Loucy (cell line): ENCODE results near the gene CAP2.

Experiments used
- H2AFZ ChIP-seq: fragments of 200-600 bp; sonication (generic); 2 replicates; pipeline ENCODE4 v1.6.0; 2016; ENCODE audit warnings: antibody characterized with exemption, mild to moderate bottlenecking, low read length, moderate library complexity
- H3F3A ChIP-seq: fragments of 200-600 bp; 2 replicates; pipeline ENCODE4 v1.6.0; 2016; ENCODE audit warnings: antibody characterized with exemption, low read depth, mild to moderate bottlenecking
- H3K27me3 ChIP-seq: fragments of 200-600 bp; sonication (generic); 2 replicates; pipeline ENCODE4 v1.6.1; 2014; ENCODE audit warnings: low read length, mild to moderate bottlenecking; ENCODE audit not compliant: insufficient read depth, poor library complexity, severe bottlenecking
- H3K36me3 ChIP-seq: fragments of 200-600 bp; sonication (generic); 2 replicates; pipeline ENCODE4 v1.6.1; 2016; ENCODE audit warnings: low read length; ENCODE audit not compliant: insufficient read depth
- H3K4me1 ChIP-seq: fragments of 200-600 bp; sonication (generic); 2 replicates; pipeline ENCODE4 v1.5.1; 2014; ENCODE audit warnings: low read length, mild to moderate bottlenecking; ENCODE audit not compliant: insufficient read depth, poor library complexity, severe bottlenecking
- H3K4me2 ChIP-seq: fragments of 200-600 bp; sonication (generic); 2 replicates; pipeline ENCODE4 v1.6.0; 2014; ENCODE audit warnings: antibody characterized with exemption, low read length, low read depth, mild to moderate bottlenecking; ENCODE audit not compliant: poor library complexity, severe bottlenecking
- H3K4me3 ChIP-seq: fragments of 200-600 bp; sonication (generic); 2 replicates; pipeline ENCODE4 v1.5.1; 2014; ENCODE audit warnings: low read length, mild to moderate bottlenecking, mixed read lengths; ENCODE audit not compliant: poor library complexity, severe bottlenecking
- H3K79me2 ChIP-seq: fragments of 200-600 bp; sonication (generic); 2 replicates; pipeline ENCODE4 v1.6.1; 2014; ENCODE audit warnings: low read length; ENCODE audit not compliant: insufficient read depth
- H3K9ac ChIP-seq: fragments of 200-600 bp; sonication (generic); 2 replicates; pipeline ENCODE4 v1.6.0; 2014; ENCODE audit warnings: mild to moderate bottlenecking, low read depth, low read length, moderate library complexity; ENCODE audit not compliant: poor library complexity, severe bottlenecking
- H3K9me2 ChIP-seq: fragments of 200-600 bp; sonication (generic); replicated peaks from 2 replicates; pipeline ENCODE4 v1.6.1; 2016; ENCODE audit warnings: low read depth, low read length, mixed read lengths
- H3K9me3 ChIP-seq: fragments of 200-600 bp; sonication (generic); 2 replicates; pipeline ENCODE4 v1.6.1; 2014; ENCODE audit warnings: mild to moderate bottlenecking, antibody characterized with exemption, low read length, low read depth; ENCODE audit not compliant: insufficient read depth
- H4K20me1 ChIP-seq: fragments of 200-600 bp; sonication (generic); 2 replicates; pipeline ENCODE4 v1.6.0; 2014; ENCODE audit warnings: antibody characterized with exemption, low read length, mild to moderate bottlenecking; ENCODE audit not compliant: insufficient read depth, poor library complexity, severe bottlenecking
- CTCF ChIP-seq: fragments of 200-600 bp; sonication (generic); conservative IDR thresholded peaks from 2 replicates; pipeline ENCODE4 v1.5.1; 2014; ENCODE audit warnings: mild to moderate bottlenecking, antibody characterized with exemption, low read length
- EZH2phosphoT487 ChIP-seq: fragments of 200-600 bp; IDR thresholded peaks from 2 replicates; pipeline ENCODE4 v1.6.1; 2018; ENCODE audit warnings: antibody characterized with exemption, mild to moderate bottlenecking, moderate library complexity, borderline replicate concordance

Gene CAP2

GRCh38 chr6:17355404-17355774, 38.0 kb upstream of the CAP2 start:
- TF ChIP-seq EZH2phosphoT487 (no peak), CTCF (no peak)
- H3K27me3 ChIP-seq, result no peaks in the 10 kb centered on the region
- no peaks in the 10 kb centered on the region for H3K79me2 ChIP-seq
- H2AFZ ChIP-seq, result no peak overlapping the region
- H3K4me2 ChIP-seq, result no peak overlapping the region
- no peaks in the 10 kb centered on the region for H3K9me3 ChIP-seq
- H3F3A ChIP-seq, result no peaks in the 10 kb centered on the region
- no peaks in the 10 kb centered on the region for H4K20me1 ChIP-seq
- no peak overlapping the region for H3K9ac ChIP-seq
- no peaks in the 10 kb centered on the region for H3K36me3 ChIP-seq
- H3K9me2 ChIP-seq, result no peaks in the 10 kb centered on the region
- no peaks in the 10 kb centered on the region for H3K4me1 ChIP-seq
- no peak overlapping the region for H3K4me3 ChIP-seq

- Histone ChIP-seq H3K4me2 (no peak overlapping the region), H4K20me1 (no peaks in the 10 kb centered on the region), H3K4me3 (no peak overlapping the region), H3K36me3 (no peaks in the 10 kb centered on the region), H3K9me2 (no peaks in the 10 kb centered on the region), H3F3A (no peaks in the 10 kb centered on the region), H3K4me1 (no peaks in the 10 kb centered on the region), H3K9me3 (no peaks in the 10 kb centered on the region), H3K27me3 (no peaks in the 10 kb centered on the region), H3K79me2 (no peaks in the 10 kb centered on the region), H2AFZ (no peak overlapping the region), H3K9ac (no peak overlapping the region)
- no peak for TF ChIP-seq EZH2phosphoT487
- no peak for TF ChIP-seq CTCF
Measured at GRCh38 chr6:17358515-17358914, 34.9 kb upstream of the CAP2 start.

GRCh38 chr6:17360564-17360963, 32.8 kb upstream of the CAP2 start:
- Histone ChIP-seq H3K4me2 (no peak overlapping the region), H3F3A (no peaks in the 10 kb centered on the region), H3K9me2 (no peaks in the 10 kb centered on the region), H3K4me3 (no peak overlapping the region), H3K27me3 (no peaks in the 10 kb centered on the region), H2AFZ (no peak overlapping the region), H3K9ac (no peak overlapping the region), H3K36me3 (no peaks in the 10 kb centered on the region), H3K79me2 (no peaks in the 10 kb centered on the region), H3K4me1 (no peaks in the 10 kb centered on the region), H4K20me1 (no peaks in the 10 kb centered on the region), H3K9me3 (no peaks in the 10 kb centered on the region)
- no peak for TF ChIP-seq EZH2phosphoT487
- no peak for TF ChIP-seq CTCF
